ENCODE measurements around the gene SRD5A1. TPM values are rescaled to one million over a fixed set of nuclear protein-coding genes. Genes with fewer than 3 reads are reported as not detected.

SRD5A1 gene
- total RNA-seq, 6 experiments from 2014 or later: 24.0 to 28.5 (median 26.6) TPM

GRCh38 chr5:6719417-6719816, 86.2 kb downstream of the SRD5A1 start:
- Mint-ChIP-seq H3K36me3 (ENCODE audit: low read depth) (peaks cover 19% of the 10 kb centered on the region), H3K4me1 (ENCODE audit: low read depth) (peaks cover 94% of the 10 kb centered on the region)

GRCh38 chr5:6719896-6720560, 86.8 kb downstream of the SRD5A1 start:
- H3K4me3 Mint-ChIP-seq: no peak overlapping the region
- no peak for DNase-seq
- peaks cover 98% of the 10 kb centered on the region for H3K4me1 Mint-ChIP-seq (ENCODE audit: low read depth)
- H3K27me3 Mint-ChIP-seq (ENCODE audit: insufficient read depth): no peaks in the 10 kb centered on the region
- H3K9me3 Mint-ChIP-seq: no peaks in the 10 kb centered on the region
- TF ChIP-seq CTCF (IDR thresholded peaks at IDR 0.05): no peak
- peaks cover 18% of the 10 kb centered on the region for H3K36me3 Mint-ChIP-seq (ENCODE audit: low read depth)
- H3K27ac Mint-ChIP-seq: peak overlapping the region; percentile 25; the same call in 1 of the 2 replicates

More at GRCh38 chr5:6719417-6719816, 86.2 kb downstream of the SRD5A1 start:
- no peak overlapping the region for H3K27ac Mint-ChIP-seq
- no peak overlapping the region for H3K4me3 Mint-ChIP-seq
- no peak for TF ChIP-seq CTCF (IDR thresholded peaks at IDR 0.05)
- no peaks in the 10 kb centered on the region for H3K27me3 Mint-ChIP-seq (ENCODE audit: insufficient read depth)
- H3K9me3 Mint-ChIP-seq: no peaks in the 10 kb centered on the region
- no peak for DNase-seq

- DNase-seq: no peak
- H3K4me1 Mint-ChIP-seq (ENCODE audit: low read depth): peaks cover 96% of the 10 kb centered on the region
- H3K36me3 Mint-ChIP-seq (ENCODE audit: low read depth): peaks cover 17% of the 10 kb centered on the region
Measured at GRCh38 chr5:6720561-6720921, 87.3 kb downstream of the SRD5A1 start.

GRCh38 chr5:6721442-6721841, 88.2 kb downstream of the SRD5A1 start:
- Mint-ChIP-seq H3K27ac (peak overlapping the region; percentile 80), H3K36me3 (ENCODE audit: low read depth) (peaks cover 24% of the 10 kb centered on the region), H3K27me3 (ENCODE audit: insufficient read depth) (no peaks in the 10 kb centered on the region), H3K4me3 (peak overlapping the region; percentile 72), H3K4me1 (ENCODE audit: low read depth) (peaks cover 89% of the 10 kb centered on the region), H3K9me3 (no peaks in the 10 kb centered on the region)
- no peak for DNase-seq
- peak; percentile 12; the same call in 1 of the 2 replicates for TF ChIP-seq CTCF (IDR thresholded peaks at IDR 0.05)

More at GRCh38 chr5:6720561-6720921, 87.3 kb downstream of the SRD5A1 start:
- no peak for TF ChIP-seq CTCF (IDR thresholded peaks at IDR 0.05)
- H3K4me3 Mint-ChIP-seq: no peak overlapping the region
- peak overlapping the region; percentile 25 for H3K27ac Mint-ChIP-seq
- no peaks in the 10 kb centered on the region for H3K9me3 Mint-ChIP-seq
- H3K27me3 Mint-ChIP-seq (ENCODE audit: insufficient read depth): no peaks in the 10 kb centered on the region

GRCh38 chr5:6722015-6722414, 88.8 kb downstream of the SRD5A1 start:
- Mint-ChIP-seq H3K27me3 (ENCODE audit: insufficient read depth) (no peaks in the 10 kb centered on the region; the same call in 1 of the 2 replicates), H3K4me1 (ENCODE audit: low read depth) (peaks cover 89% of the 10 kb centered on the region), H3K9me3 (no peaks in the 10 kb centered on the region), H3K27ac (peak overlapping the region; percentile 80), H3K36me3 (ENCODE audit: low read depth) (peaks cover 30% of the 10 kb centered on the region), H3K4me3 (peak overlapping the region; percentile 72)
- no peak for DNase-seq
- no peak for TF ChIP-seq CTCF (IDR thresholded peaks at IDR 0.05)
